ENCODE measurements around the gene KCNE4.

Gene KCNE4

DNA sequence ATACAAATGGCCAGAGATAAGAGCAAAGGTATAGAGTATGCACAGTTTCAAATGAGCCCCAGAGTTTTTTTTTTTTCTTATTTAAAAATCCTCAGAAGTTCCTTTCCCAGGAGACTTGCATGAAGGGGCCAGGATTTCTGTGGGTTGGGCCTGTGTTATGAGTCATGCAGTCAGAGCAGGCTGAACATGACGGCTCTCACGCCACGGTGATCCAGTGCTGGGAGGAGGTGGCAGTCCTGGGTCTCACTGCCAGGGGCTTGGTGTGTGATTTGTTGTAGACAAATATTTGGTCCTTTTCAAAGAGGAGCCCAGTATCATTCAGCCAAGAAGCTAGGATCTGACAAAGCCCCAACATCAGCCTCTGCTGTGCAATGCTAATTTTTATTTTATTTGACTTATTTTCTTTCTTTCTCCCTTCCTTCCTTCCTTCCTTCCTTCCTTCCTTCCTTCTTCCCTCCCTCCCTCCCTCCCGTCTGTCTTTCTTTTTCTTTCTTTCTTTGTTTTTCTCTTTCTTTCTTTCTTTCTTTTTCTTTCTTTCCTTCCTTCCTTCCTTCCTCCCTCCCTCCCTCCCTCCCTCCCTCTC, 10.4 kb upstream of the KCNE4 start:
- no peak for DNase-seq (ENCODE audit: low spot score)

- no peak for DNase-seq (ENCODE audit: low spot score)
Observed at GRCh38 chr2:223042284-223042683, 9.7 kb upstream of the KCNE4 start.

- no peak for DNase-seq (ENCODE audit: low spot score)
Observed at GRCh38 chr2:223042704-223043118, 9.3 kb upstream of the KCNE4 start.

- no peak for DNase-seq (ENCODE audit: low spot score)
Observed at GRCh38 chr2:223043164-223043941, 8.6 kb upstream of the KCNE4 start.

DNA sequence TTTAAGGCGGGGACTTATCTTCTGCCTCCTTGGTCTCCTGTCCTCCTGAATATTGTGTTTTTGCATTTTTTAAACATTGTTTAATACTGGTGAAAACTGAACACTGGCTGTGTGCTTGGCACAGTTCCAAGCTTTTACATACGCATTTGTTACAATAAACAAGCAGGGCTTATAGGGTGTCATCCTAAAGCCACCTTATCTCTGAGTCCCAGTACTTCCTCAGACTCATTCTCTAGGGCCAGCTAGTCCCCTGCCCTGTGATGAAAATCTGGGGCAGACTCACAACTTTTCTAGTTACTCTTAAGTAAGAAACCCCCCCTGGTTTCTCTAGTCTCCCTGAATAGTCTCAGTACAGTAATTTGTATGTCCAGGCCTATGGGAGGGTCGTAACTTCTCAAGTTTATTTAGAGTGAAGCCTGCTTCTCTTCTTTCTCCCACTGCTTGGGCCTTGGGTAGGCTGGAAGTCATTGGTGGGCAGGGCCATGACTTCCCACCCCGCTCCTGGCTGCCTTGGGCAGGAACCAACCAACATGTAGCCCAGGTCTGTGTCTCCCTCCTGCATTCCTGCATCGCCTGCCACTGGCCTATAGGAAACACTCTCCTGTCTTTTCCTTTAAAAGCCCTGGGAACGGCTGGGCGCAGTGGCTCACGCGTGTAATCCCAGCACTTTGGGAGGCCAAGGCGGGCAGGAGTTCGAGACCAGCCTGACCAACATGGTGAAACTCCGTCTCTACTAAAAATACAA, 7.7 kb upstream of the KCNE4 start:
- DNase-seq (ENCODE audit: low spot score), result no peak

GRCh38 chr2:223044916-223045700, 6.9 kb upstream of the KCNE4 start:
- no peak for DNase-seq (ENCODE audit: low spot score)

GRCh38 chr2:223046470-223047040, 5.4 kb upstream of the KCNE4 start:
- no peak for DNase-seq (ENCODE audit: low spot score)

GRCh38 chr2:223047260-223047761, 4.7 kb upstream of the KCNE4 start:
- no peak for DNase-seq (ENCODE audit: low spot score)

DNA sequence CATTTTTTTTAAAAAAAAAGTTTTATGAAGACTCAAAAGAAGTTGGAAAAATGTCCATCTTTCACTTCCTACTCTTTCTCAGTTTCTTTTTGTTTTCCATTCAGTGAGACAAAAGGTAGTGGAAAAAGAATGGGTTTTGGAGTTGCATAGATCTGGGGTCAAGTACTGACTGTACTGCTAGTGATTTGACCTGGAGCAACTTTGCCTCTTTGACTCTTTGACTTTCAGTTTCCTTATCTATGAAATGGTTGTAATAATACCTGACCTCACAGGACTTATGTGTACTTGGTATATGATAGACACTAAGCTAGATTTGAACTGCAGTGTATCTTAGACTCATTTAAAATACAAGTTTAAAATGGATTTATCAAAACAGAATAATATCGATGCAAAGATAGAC, 3.5 kb upstream of the KCNE4 start:
- DNase-seq (ENCODE audit: low spot score), result no peak

GRCh38 chr2:223049356-223049755, 2.6 kb upstream of the KCNE4 start:
- DNase-seq (ENCODE audit: low spot score), result no peak

GRCh38 chr2:223050188-223050587, 1.8 kb upstream of the KCNE4 start:
- no peak for DNase-seq (ENCODE audit: low spot score)

DNA sequence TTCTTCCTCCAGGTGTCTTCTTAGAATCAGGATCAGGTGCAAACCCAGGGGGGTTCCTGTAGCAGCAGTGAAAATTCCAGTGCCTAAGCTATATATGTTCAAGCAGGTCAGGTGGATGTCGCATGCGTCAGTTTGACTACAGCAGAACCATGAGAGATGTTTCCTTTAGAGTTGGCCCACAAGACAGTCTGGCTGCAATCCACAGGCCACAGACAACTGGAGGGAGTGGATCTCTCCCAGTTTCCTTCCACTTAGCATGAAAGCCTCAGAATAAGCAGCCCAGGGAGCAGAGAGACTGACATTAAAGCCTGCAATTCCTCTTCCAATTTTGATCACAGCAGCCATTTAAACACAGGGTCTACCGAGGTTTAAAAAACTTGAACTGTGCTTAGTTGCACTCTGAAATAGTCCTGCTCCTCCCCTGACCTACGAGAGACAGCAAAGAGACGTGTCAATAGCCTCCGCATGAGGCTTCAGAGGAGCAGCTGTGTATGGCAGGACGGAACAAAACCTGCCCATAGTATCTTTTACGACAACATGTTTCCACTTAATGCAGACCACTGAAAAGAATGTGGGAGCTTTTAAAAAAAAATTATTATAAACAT, 988 bp upstream of the KCNE4 start:
- DNase-seq (ENCODE audit: low spot score), result no peak

GRCh38 chr2:223052548-223053483, 826 bp downstream of the KCNE4 start:
- DNase-seq (ENCODE audit: low spot score), result no peak

DNA sequence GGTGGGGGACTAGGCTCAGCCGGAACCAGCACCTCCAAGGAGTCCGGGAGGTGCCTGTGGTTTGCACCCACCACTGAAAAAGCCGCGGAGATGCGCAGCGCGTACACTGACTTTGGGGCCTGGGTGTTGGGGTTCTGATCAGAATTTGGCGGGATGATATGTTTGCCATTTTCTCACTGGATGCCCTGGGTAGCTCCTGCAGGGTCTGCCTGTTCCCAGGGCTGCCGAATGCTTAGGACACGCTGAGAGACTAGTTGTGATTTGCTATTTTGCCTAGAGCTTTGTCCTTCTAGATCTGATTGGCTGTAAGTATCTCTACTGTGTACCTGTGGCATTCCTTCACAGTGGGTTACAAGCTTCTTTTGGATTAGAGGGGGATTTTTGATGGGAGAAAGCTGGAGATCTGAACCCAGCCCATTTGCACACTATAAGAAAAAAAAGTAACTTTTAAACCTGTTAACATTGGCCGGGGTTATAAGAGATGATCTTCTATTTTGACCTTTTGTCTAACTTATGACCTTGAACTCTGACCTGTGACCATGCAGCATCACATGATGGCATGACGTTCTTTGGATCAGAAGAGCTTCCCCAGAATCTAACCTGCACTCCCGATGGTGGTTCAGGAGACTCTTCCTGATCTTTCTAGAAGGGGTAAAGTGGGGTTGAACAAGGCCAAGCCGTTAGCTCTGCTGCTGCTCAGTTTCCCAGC, 1.6 kb downstream of the KCNE4 start:
- no peak for DNase-seq (ENCODE audit: low spot score)

- no peak for DNase-seq (ENCODE audit: low spot score)
Observed at GRCh38 chr2:223054193-223054781, 2.3 kb downstream of the KCNE4 start.

GRCh38 chr2:223055140-223055539, 3.1 kb downstream of the KCNE4 start:
- no peak for DNase-seq (ENCODE audit: low spot score)

DNA sequence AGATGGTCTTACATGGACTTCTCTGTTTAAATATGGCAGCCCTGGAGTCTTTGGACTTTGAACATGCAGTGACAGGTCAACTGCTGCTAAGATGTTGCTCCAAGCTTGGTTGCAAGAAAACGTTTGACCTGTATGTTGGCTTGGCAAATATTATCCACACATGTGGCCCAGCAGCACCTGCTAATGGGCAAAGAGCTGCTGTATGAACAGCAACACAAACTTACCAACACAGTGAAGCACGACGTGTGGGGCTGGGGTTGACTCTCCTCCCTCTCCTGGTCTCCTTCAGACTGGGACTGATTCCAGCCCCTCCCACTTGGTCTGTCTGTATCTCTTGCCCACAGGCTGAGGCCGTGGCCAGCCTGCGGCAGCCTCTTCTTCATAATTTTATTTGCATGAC, 3.8 kb downstream of the KCNE4 start:
- no peak for DNase-seq (ENCODE audit: low spot score)

DNA sequence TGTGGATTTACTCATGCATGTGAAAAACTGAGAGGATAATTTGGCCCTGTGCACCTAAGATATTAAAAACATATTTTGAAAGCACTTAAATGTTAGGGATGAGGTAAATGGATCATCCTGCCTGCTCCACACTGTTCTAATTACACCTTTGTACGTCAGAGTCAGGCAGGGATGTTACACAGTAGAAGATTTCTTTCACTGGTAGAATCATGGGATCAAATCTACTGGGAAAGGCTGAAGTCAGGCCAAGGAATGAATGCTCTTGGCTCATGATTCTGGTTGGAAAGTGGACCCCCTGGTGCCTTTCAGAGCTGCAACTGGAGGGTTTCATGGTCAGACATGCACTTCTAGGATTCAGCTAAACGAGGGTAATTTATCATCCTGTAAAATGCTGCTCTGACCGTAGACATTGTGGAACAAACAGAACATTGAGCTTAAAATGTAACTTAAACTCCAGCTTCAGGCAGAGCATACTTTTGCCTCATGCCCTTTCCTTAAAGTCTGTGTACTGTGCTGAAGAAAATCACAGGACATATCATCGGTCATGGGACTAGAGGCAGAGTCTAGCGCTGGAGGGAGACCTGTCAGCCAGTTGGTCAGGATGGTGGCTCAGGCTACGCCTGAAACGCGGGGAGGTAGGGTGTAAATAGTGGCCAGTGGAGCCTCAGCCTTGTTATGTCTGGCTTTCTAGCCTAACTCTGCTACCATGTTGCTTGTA, 4.9 kb downstream of the KCNE4 start:
- no peak for DNase-seq (ENCODE audit: low spot score)

DNA sequence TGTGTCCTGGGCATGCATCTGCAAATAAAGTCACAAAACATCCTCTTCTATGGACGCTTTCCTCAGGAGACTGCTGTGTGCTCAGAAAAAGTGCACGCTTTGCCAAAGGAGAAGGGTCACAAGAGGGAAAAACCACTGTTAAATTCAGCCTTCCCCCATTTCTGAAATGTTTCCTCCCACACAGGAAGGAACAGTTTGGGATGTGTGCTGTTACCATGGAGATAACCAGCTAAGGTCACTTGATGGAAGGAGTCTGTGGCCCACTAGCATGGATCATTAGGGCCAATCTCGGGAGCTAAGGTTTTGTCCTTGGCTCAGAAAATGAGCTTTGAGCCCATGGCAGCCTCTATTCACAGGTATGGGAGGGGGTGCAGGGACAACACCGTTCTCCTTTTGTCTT, 5.6 kb downstream of the KCNE4 start:
- DNase-seq (ENCODE audit: low spot score), result no peak
